ENCODE results near the gene NEK6. TPM values are rescaled to one million over a fixed set of nuclear protein-coding genes. Genes with fewer than 3 reads are reported as not detected.

The NEK6 gene
- total RNA-seq, 1 donor from 2014 or later, result 26.2 TPM

DNA sequence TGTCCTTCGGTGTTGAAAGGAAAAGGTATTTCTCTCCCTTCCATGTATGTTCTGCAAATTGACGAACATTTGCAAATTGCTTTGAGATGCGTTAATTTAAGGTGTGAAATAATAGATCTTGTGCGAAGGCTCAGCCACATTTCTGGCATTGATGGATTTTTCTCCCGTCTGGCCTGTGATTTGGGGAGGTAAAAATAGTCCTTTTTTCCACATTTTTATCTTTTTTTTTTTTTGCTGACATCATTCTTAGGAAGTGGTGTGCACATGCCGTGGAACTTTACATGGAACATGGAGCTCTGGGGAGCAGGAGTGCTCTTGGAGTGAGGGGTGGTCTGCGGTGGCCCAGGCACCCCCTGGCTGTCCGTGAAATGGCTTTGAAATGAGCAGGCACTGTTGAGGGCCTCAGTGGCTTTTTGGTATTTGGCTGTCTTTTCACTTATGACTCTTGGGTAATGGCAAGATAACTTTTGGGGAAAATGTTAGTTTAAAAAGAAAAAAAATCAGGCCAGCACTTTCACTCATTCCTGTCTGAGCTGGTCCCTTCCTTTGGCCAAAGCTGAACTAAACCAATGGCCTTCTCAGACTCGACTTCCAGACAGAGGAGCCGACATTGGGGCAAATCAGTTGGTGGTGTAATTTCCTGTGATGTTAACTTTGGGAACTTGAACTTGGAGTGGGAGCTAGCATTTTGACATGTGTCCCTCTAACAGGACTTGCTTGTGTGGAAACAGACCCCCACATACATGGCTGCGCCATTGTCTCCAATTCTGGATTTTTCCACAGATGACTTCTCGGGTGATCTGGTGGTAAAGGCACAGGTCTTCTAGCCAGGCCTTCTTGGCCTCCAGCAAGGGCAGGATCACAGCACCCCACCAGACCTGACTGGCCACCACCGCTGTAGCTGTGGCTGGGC lies 4.2 kb downstream of the NEK6 start:
- DNase-seq, result no peak

DNA sequence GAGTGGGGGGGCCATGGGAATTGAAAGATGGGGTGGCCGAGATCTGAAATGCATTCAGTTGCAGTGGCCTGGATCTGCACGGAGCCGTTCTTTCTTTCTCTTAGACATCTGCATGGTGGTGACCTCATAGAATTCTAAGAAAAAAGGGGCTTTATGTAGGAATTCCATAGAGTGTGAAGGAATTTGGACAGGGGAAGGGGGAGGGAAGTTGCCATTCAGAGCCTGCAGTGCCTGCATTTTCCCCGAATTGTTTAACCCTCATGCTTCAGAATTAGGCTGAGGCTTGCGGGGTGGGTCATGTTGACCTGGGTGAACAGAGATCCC lies 4.9 kb downstream of the NEK6 start:
- DNase-seq, result no peak

DNA sequence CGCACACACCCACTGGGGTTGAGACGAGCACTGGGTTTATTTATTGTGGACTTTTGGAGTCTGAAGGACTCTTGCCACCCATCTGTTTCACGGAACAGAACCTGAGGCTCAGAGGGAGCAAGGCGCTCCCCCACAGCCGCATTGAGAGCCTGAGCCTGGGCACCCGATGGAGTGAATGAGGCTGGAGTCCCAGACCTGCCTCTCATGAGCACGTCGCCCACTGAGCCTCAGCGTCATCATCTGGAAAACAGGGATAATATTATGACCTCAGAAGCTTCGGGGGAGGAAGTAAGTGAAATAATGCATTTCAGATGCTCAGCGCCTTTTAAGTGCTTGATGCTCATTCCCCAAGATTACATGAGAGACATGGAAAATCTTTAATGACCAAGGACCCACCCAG lies 5.5 kb downstream of the NEK6 start:
- no peak for DNase-seq

DNA sequence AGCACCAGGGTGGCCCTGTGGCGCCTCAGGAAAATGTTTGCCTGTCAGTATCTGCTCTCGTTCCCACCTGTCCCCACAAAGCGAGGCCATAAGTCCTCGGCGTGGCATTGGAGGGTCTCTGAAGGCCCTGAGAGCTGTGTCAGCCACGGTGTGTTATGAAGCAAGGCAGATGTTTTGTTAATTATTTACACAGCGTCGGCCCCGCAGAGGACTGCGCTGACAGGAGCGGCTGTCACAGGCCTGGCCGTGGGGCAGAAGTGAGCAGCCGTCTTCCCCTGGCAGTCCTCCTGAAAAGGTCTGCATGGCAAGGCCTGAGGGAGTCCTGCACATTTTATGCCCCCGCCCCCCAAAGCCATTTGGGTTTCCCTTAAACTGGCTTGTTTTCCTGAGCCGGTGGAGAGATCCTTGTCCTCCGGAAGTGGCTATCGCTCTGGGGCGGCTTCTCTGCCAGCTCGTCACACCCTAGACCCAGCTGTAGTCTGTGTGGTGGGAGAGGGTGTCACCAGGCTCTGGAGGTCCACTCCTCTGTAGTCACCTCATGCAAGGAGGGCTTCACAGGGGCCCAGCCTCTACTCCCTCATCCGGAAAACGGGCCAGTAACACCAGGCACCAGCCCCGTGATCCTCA lies 6.2 kb downstream of the NEK6 start:
- no peak for DNase-seq

DNA sequence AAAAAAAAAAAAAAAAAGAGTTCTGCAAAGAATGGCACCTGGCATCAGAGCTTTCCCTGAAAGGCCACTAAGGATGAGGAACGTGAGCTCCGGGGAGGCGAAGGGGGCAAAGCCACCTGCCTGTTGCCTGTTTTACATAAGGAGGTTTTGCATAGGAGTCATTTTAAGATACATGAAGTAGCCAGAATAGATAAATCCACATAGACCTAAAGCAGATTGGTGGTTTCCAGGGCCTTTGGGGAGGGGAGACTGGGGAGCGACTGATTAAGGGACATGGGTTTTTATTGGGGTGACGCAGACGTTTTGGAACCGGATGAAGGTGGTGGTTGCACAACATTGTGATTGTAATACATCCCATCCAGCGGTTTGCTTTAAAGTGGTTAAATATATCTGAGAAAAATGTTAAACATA lies 7.1 kb downstream of the NEK6 start:
- DNase-seq, result no peak

DNA sequence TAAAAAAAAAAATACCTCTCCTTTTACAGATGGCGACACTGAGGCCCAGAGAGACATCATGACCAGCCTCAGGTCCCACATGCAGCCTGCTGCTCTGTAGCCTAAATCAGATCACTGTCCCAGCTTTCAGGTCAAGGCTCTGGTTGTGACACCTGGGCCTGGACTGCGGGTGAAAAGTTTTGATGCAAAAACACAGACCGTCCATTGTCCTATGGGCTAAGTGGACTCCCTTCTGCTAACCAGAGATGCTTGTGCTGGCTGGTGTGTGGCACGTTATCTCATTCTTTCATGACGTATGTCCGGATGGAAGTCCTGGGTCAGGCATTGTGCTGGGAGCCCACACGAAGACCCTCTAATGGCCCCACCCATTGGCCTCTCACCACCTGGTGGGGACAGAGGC lies 7.8 kb downstream of the NEK6 start:
- DNase-seq, result no peak

DNA sequence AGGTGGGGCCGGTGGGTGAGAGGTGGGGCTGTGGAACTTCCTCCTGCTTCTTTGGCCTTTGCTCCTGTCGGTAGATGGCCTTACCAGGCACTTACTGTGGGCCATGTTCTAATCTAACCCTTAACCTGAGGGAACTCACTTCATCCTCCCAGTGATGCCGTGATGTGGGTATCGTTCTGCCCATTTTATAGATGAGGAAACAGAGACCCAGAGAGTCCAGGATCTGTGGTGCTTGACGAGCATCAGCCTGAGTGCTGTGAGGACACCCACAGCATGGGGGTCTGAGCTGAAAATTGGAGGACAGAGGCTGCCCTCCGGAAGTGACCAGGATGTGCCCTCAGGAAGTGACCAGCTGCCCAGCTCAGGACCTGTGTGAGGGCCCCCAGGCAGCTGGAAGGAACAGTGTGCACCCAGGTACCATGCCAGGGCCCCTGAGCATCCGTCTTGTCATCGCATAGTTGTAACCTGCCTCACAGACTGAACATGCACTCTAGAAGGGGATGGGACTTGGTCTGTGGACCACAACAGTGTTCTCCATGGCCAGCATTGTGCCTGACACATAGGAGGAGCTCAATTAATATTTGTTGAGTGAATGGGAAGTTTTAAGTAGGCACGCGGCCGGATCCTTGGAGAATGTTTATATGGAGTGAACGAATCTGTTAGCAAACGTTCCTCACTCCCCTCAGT lies 8.5 kb downstream of the NEK6 start:
- no peak for DNase-seq

DNA sequence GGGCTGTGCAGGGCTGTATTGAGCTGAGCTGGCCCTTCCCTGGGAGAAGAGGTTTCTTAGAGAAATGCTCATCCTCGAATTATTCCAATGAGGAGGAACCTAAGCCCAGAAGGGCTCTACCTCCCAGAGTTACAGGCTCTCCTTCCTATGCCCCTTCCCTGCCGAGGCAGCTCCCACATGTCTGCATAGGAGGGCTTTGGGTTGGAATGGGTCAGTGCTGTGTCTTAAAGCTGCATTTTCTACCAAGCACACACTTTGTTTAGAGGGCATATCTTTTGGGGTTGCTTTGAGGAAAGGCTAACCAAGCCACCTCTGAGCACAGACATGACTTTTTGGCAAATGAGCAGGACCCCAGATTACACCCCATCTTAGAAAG lies 9.1 kb downstream of the NEK6 start:
- no peak for DNase-seq

DNA sequence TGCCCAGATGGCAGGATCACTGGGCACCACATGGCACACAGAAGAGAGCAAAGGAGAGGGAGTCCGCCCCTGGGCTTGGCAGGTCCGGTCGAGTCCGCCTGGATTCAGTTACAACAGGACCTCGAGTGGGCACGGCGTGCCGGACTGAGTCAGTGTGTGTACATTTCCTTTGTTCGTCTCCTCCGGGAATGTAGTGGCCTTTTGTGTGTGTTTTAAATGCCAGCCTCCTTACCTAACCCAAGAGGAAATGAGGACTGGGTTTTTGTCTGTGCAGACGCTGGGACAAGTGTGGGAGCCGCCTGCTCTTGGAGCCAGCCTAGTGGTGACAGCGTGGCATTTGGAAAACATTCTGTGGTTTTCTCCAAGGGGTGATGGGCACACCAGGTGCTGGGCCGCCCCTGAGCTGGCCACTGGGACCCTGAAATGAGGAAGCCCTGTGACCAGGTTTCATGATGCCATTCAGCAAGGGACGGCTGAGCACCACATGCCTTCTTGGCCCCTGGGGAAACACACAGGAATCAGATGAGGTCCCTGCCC lies 9.6 kb downstream of the NEK6 start:
- peak; percentile 66 for DNase-seq

DNA sequence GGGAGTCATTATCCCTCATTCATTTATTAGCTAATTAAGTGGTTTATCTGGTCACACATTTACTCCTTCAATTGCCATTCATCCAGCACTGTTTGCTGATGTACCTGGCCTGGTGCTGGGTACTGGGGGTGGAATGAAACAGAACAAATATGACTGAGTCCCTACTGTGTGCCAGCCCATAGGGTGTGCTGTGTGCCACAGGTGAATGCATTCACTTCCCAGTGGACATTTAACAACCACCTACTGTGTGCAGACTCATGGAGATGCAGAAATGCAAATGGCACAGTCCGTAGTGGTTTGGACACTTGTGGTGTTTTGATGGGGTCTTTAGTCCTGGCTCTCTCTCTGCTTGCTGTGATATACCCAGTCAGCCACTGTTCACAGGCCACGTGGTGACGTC lies 10.5 kb downstream of the NEK6 start:
- no peak for DNase-seq

DNA sequence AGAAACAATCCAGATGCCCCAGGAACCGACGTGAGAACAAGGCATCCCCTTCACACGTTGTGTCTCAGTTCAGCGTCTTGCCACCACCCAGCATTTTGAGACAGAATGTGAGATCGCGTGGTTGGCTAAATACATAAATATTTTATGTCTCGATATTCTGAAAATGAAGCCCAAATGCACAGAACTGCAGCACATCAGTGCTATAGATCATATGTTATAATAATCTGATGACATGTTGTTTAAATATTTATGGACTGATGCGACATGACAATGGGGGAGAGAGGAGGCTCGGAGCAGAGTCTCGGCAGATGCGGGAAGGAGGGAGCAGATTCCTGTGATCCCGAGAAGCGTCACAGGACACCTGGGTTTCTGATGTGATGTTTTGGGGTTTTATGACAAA lies 10.9 kb downstream of the NEK6 start:
- no peak for DNase-seq

DNA sequence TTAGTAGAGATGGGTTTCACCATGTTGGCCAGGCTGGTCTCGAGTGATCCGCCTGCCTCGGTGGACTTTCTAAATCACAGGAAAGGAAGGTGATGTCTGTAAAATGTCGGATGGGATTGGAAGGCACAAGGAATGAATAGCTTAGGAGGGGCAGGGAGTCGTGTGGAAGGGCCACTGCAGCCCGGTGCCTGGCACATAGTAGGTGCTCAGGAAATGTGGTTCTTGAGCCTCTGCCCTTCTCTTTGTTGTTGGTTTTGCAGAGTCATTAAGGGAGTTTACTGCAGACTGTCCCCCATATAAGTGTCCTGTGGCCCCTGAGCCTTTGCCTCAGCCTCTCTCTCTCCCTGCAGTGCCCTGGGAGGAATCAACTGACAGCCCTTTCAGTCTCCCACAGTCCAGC lies 11.8 kb downstream of the NEK6 start:
- no peak for DNase-seq

DNA sequence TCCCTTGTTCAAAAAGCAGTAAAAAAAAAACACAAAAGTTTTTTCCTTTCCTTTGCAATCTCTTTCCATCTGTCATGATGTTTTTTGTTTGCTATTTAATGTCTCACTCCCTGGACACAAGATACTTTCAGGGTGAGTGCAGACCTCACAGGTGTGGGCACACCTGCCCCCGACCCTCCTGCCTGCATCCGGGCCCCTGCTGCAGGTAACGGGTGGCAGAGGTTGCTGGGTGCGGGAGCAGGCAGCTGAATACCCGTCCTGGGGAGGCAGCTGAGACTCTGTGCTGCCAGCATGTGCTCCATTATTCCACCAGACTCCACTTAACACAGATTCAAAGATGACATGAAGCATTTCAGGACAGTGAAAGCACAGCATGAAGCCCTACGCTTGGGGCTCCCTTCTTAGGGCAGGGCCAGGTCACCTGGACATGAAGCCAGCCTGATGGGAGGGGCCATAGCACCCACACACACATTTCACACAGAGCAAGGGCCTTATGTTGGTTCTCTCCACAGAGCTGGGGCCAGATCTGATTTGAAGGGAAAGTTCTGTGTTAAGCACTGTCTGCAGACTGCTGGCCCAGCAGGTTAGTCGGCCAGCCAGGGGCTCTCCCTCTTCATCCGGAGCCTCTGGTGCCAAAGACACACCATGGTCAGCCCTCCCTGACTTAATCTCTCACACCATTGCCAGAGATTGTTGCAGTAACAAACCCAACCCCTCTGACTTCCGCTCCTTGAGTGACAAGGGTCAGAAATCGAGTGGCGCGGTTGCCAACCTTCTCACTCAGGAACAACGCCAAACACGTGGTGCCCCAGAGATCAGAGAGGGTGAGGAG lies 13.0 kb downstream of the NEK6 start:
- DNase-seq, result no peak

DNA sequence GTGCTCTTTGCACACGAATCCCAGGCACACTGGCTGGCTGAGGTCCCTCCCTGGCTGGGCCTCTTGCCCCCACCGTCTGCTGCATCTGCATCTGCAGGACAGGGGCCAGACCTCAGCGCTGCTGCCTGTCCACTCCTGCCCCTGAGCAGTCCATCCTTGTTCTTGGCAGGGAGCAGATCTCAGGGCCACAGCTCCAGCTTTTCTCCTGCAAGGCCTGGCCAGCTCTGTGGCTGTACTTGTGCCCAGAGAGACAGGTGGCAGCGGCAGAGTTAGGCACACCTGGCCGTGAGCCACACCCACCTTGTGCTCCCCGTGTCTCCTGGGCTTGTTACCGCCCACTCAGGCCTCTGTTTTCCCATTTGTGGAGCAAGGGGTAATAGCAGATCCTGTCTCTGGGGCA lies 13.9 kb downstream of the NEK6 start:
- no peak for DNase-seq

DNA sequence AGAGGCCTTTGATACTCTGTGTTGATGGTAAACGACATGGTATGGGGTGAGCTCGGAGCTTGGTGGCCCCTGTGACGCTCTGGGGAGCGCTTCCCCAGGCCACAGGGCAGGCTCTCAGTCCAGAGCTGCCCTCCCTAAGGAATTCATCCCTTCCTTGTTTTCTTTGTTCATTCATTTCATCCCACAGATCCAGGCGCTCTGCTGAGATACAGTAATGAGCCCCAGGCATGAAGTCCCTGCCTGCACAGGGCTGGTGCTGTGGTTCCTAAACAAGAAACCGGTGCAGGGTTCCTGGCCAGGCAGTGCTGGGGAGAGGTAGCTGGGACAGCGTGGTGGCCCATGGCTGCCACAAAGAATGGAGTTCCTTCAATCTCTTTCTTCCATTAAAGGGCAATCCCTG lies 14.4 kb downstream of the NEK6 start:
- DNase-seq, result no peak

DNA sequence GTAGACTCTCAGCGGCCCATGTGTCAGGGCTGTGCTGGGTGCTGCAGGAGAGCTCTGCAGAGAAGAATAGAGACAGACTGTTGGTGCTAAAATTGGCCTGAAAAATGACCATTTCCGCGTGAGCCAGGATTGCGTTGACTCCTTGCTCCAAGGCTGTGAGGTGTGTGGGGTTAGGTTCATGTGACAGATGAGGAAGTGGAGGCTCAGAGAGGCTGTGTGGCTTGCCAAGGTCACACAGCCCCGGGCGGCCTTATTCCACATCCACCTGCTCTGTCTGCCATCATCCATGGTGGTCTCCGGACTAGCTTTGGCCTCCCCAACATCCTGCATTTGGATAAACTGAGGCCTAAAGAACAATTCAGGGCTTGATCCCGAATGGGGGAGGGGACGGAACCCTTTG lies 15.2 kb downstream of the NEK6 start:
- DNase-seq, result no peak

DNA sequence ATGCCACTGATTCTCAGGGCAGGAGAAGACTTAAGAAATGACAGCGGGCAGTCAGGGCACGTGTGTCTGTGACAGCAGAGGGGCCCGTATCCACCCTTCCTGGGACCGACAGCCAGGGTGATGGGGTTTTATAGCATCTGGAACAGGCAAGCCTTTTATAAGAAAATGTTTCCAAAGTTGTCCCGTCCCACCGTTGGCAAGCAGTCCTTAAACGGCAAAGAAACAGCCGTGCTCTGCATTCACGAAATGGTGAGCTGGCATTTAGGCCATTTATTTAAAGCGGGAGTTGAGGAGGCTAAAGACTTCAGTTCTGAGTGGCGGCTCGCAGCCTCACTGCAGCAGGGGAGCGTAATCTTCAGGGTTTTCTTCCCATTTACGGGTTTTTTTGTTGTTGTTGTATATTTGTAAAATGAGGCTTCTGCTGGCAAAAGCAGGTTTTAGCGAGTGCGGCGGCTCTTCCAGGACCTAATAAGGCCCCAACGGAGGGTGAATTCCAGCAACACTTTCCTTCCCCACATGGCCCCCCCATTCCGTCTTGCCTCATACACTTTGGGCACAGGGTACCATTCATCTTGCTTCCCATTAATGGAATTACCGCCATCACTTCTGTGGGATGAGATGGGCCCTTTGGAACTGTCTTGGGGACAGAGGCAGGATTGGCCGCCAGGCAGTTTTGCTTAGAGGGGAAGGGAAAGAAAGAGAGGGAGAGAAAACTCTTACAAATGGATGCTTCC lies 15.8 kb downstream of the NEK6 start:
- DNase-seq, result no peak

DNA sequence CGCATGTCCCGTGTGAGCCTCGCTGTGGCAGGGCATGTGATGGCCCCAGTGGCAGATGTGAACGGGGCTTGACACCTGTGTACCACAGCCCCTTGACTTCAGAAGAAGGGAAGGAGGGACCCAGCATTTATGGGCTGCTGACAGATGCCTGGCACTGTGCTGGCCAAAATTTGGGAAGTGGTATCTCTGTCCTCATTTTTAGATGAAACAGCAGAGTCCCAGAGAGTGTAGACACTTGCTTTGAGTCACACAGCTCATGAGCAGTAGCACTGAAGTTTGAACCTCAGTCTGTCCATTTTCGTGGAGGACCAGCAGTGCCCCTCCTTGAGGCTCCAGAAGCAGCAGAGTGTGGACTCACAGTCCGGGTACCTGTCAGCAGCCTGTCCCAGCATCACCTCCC lies 16.5 kb downstream of the NEK6 start:
- no peak for DNase-seq

DNA sequence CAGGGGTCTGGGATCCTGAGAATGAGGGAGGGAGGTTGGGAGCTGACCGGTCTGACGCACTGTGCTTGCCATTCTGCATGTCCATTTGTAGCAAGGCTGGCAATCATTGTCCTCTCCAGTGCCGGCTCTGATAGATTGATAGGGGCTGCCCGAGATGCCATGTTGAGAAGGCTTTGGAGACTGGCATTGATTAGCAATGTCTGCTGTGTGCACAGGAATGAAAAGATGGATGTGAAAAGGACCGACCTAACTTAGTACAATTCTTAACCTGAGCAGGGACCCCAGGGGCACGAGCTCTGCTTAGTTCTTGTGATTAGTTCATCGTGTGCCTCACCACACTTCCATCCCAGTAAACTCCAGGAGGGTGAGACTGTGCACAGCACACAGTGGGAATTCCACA lies 17.0 kb downstream of the NEK6 start:
- no peak for DNase-seq

DNA sequence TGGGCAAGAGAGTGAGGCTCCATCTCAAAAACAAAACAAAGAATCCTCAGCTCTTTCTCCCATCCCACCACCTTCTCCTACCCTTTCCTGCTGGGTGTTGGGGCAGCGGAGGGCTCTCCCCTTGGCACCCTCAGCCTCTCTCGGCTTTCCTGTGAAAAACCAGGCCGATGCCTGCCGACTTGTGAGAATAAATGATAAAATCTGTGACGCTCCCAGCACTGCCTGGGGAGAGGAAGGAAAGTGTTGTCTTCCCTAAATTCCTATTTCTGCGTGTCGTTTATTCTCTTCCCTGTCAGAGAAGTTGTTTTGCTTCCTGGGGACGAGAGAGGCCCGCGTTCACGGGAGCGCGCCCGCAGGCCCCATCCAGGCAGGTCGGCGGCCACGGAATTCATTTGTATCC lies 19.7 kb downstream of the NEK6 start:
- no peak for DNase-seq

DNA sequence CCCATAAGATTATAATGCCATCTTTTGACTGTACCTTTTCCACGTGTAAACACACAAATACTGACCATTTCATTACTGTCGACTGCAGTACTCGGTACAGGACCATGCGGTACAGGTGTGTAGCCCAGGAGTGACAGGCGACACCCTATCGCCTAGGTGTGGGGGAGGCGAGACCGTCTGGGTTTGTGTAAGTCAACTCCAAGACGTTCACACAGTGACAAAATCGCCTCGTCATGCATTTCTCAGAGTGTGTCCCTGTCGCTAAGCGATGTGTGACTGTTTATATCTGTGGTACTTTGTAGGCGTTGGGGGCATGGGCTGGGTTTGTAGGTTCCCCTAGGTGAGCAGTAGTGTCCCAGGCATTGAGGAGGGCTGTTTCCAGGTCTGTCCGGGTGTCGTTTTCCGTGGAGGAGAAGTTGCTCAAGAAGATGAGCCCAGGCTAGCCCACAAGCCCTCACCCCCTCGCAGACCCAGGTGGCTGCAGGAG lies 20.3 kb downstream of the NEK6 start:
- DNase-seq, result no peak
